GM18520 (cell line): ENCODE results near the gene PRKAA1.
"Not testable (repeated sequence)": the region's sequence is repeated elsewhere in the genome, so short reads cannot be mapped to it uniquely, and the experiment has no call there.

ENCODE experiments used
- ATAC-seq: cut with Tn5 transposase; IDR thresholded peaks from one replicate; pipeline ENCODE4 v1.9.1; 2021; ENCODE audit not compliant: unreplicated experiment

Gene PRKAA1

GRCh38 chr5:40826489-40827187 lies 28.5 kb upstream of the PRKAA1 start:
- no peak for ATAC-seq

GRCh38 chr5:40825461-40826043 lies 27.4 kb upstream of the PRKAA1 start:
- ATAC-seq: not testable (repeated sequence)

- no peak for ATAC-seq
These were observed 25.3 kb upstream of the PRKAA1 start for GRCh38 chr5:40823459-40823858.

GRCh38 chr5:40813698-40814281 lies 15.6 kb upstream of the PRKAA1 start:
- no peak for ATAC-seq

GRCh38 chr5:40812125-40812524 lies 14.0 kb upstream of the PRKAA1 start:
- ATAC-seq: no peak

- ATAC-seq: no peak
These were observed 3.8 kb upstream of the PRKAA1 start for GRCh38 chr5:40801771-40802562.

- no peak for ATAC-seq
These were observed 1.1 kb upstream of the PRKAA1 start for GRCh38 chr5:40799258-40799657.

GRCh38 chr5:40798801-40799210 lies 632 bp upstream of the PRKAA1 start:
- no peak for ATAC-seq

GRCh38 chr5:40797273-40798011 lies 732 bp downstream of the PRKAA1 start:
- peak; percentile 21 for ATAC-seq

GRCh38 chr5:40796487-40796889 lies 1.7 kb downstream of the PRKAA1 start:
- ATAC-seq: no peak

GRCh38 chr5:40794877-40795276 lies 3.3 kb downstream of the PRKAA1 start:
- not testable (repeated sequence) for ATAC-seq

- not testable (repeated sequence) for ATAC-seq
These were observed 3.8 kb downstream of the PRKAA1 start for GRCh38 chr5:40794340-40794739.

- not testable (repeated sequence) for ATAC-seq
These were observed 5.5 kb downstream of the PRKAA1 start for GRCh38 chr5:40792691-40793090.

GRCh38 chr5:40791715-40792139 lies 6.4 kb downstream of the PRKAA1 start:
- ATAC-seq: no peak

GRCh38 chr5:40790947-40791593 lies 7.1 kb downstream of the PRKAA1 start:
- ATAC-seq: no peak

- not testable (repeated sequence) for ATAC-seq
These were observed 9.2 kb downstream of the PRKAA1 start for GRCh38 chr5:40788941-40789340.

- no peak for ATAC-seq
These were observed 10.2 kb downstream of the PRKAA1 start for GRCh38 chr5:40787986-40788385.

GRCh38 chr5:40786664-40787063 lies 11.5 kb downstream of the PRKAA1 start:
- ATAC-seq: not testable (repeated sequence)

GRCh38 chr5:40784916-40785315 lies 13.3 kb downstream of the PRKAA1 start:
- no peak for ATAC-seq

- ATAC-seq: no peak
These were observed 14.0 kb downstream of the PRKAA1 start for GRCh38 chr5:40784027-40784653.
